GM18858 (cell line): Measurements from ENCODE around the gene C19orf73.
"Not testable (repeated sequence)": the region's sequence is repeated elsewhere in the genome, so short reads cannot be mapped to it uniquely, and the experiment has no call there.

Source experiments
- ATAC-seq: cut with Tn5 transposase; IDR thresholded peaks from one replicate; pipeline ENCODE4 v1.9.1; 2021; ENCODE audit not compliant: unreplicated experiment

C19orf73 gene

GRCh38 chr19:49148784-49149651 lies 30.1 kb upstream of the C19orf73 start:
- no peak for ATAC-seq

- ATAC-seq = no peak
Observed at GRCh38 chr19:49148044-49148682, 29.2 kb upstream of the C19orf73 start.

- not testable (repeated sequence) for ATAC-seq
Observed at GRCh38 chr19:49146408-49146770, 27.4 kb upstream of the C19orf73 start.

- ATAC-seq = no peak
Observed at GRCh38 chr19:49145573-49146407, 26.8 kb upstream of the C19orf73 start.

GRCh38 chr19:49142866-49143335 lies 24.0 kb upstream of the C19orf73 start:
- ATAC-seq = no peak

GRCh38 chr19:49141352-49141751 lies 22.4 kb upstream of the C19orf73 start:
- ATAC-seq = no peak

- no peak for ATAC-seq
Observed at GRCh38 chr19:49140951-49141350, 22.0 kb upstream of the C19orf73 start.

- no peak for ATAC-seq
Observed at GRCh38 chr19:49136771-49137171, 17.8 kb upstream of the C19orf73 start.

GRCh38 chr19:49135686-49136085 lies 16.7 kb upstream of the C19orf73 start:
- ATAC-seq = no peak

- ATAC-seq = no peak
Observed at GRCh38 chr19:49133621-49134454, 14.9 kb upstream of the C19orf73 start.

- ATAC-seq = no peak
Observed at GRCh38 chr19:49132974-49133609, 14.1 kb upstream of the C19orf73 start.

GRCh38 chr19:49130325-49130724 lies 11.4 kb upstream of the C19orf73 start:
- no peak for ATAC-seq

- ATAC-seq = no peak
Observed at GRCh38 chr19:49129238-49129583, 10.3 kb upstream of the C19orf73 start.

- ATAC-seq = no peak
Observed at GRCh38 chr19:49128545-49129237, 9.7 kb upstream of the C19orf73 start.

GRCh38 chr19:49127674-49128544 lies 9.0 kb upstream of the C19orf73 start:
- ATAC-seq = peak; percentile 63

GRCh38 chr19:49127225-49127624 lies 8.3 kb upstream of the C19orf73 start:
- ATAC-seq = not testable (repeated sequence)

GRCh38 chr19:49126575-49126974 lies 7.6 kb upstream of the C19orf73 start:
- no peak for ATAC-seq

GRCh38 chr19:49125025-49125731 lies 6.2 kb upstream of the C19orf73 start:
- ATAC-seq = no peak
